ENCODE measurements around the gene RHEBL1. TPM values are rescaled to one million over a fixed set of nuclear protein-coding genes. Genes with fewer than 3 reads are reported as not detected.

Gene RHEBL1
- total and polyA plus RNA-seq, 2 of the 4 experiments (the other 2 are of a cell fraction): 0.62 to 0.72 TPM

DNA sequence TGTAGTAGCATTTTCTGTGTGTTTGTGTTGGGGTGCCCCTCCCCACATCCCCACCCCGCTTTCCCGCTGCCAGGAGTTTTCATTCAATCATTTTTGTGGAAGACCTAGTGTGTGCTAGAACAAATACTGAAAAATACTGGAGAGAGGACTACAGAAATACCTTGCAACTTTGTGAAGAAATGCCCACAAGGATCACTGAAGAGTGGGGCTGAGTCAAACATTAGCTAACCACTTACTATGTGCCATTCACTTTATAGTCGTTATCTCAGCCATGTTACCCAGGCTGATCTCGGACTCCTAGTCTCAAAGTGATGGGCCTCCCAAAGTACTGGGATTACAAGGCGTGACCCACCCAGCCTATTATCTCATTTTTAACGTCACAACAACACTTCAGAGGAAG, 41.4 kb upstream of the RHEBL1 start:
- DNase-seq (no peak), ATAC-seq (ENCODE audit: low read depth) (no peak)
- in situ Hi-C loops (cut with MboI; ENCODE audit: low sequenced_read_pairs): no loop called here
- no peak overlapping the region for H2BK20ac ChIP-seq (ENCODE audit: low read depth, low read length)
- intact Hi-C loops (cut with micrococcal nuclease): no loop called here
- peak overlapping the region; percentile 81 for H3K9ac ChIP-seq (ENCODE audit: low read depth, low read length)
- peak overlapping the region; percentile 50; the same call in 1 of the 2 replicates for H3K56ac ChIP-seq (ENCODE audit: extremely low read depth, insufficient read depth, low read length)
- peak overlapping the region; percentile 26; the same call in 1 of the 2 replicates for H3K18ac ChIP-seq (ENCODE audit: low read depth, low read length)
- H3K79me1 ChIP-seq (ENCODE audit: low read depth in 1 of 2, low read length in 2 of 2): peaks cover 14 to 41% of the 10 kb centered on the region in 2 experiments; a peak in 3 of 4 replicates
- H2BK5ac ChIP-seq (ENCODE audit: low read depth, low read length, poor library complexity, severe bottlenecking): peak overlapping the region; percentile 72
- 0 out of 2 replicates have a peak overlapping the region, but pooled peaks have one; percentile 46 for H2BK120ac ChIP-seq (ENCODE audit: low read depth, low read length)
- H2AK9ac ChIP-seq (replicated peaks; ENCODE audit: low read depth, low read length, poor library complexity): peak overlapping the region; percentile 74
- H3K27ac ChIP-seq (ENCODE audit: insufficient read depth, low read length): peak overlapping the region; percentile 70
- H3K23ac ChIP-seq (ENCODE audit: low read depth, low read length): peak overlapping the region; percentile 87; the same call in 1 of the 2 replicates
- H2AFZ ChIP-seq (replicated peaks; ENCODE audit: low read length, poor library complexity): peak overlapping the region; percentile 96
- H2AK5ac ChIP-seq (ENCODE audit: low read depth, low read length): peak overlapping the region; percentile 33
- H3K9me3 ChIP-seq (ENCODE audit: control insufficient read depth, insufficient read depth, low read length): no peaks in the 10 kb centered on the region
- CTCF ChIA-PET: interaction anchor here (0.6 to 1.6 kb wide), 4 partner anchors 16 to 47 kb away, joined by 3 to 9 read pairs (median 3); no protein-coding TSS in a partner anchor
- TF ChIP-seq MAFK (IDR thresholded peaks at IDR 0.05; ENCODE audit: low read depth, low read length) (no peak), CHD1 (IDR thresholded peaks at IDR 0.05; ENCODE audit: low read depth, low read length) (no peak), NFE2L2 (IDR thresholded peaks at IDR 0.05; ENCODE audit: low read depth, low read length) (no peak), RAD21 (IDR thresholded peaks at IDR 0.05; ENCODE audit: low read length) (no peak)
- TF ChIP-seq, protein P1, sequence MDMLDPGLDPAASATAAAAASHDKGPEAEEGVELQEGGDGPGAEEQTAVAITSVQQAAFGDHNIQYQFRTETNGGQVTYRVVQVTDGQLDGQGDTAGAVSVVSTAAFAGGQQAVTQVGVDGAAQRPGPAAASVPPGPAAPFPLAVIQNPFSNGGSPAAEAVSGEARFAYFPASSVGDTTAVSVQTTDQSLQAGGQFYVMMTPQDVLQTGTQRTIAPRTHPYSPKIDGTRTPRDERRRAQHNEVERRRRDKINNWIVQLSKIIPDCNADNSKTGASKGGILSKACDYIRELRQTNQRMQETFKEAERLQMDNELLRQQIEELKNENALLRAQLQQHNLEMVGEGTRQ (IDR thresholded peaks at IDR 0.05; ENCODE audit: low read depth, low read length): no peak
- peaks cover 30% of the 10 kb centered on the region for H4K20me1 ChIP-seq (ENCODE audit: insufficient read depth, low read length)
- WGBS, 2 experiments (ENCODE audit: extremely low coverage in 2 of 2, insufficient read length in 1 of 2): 59% methylated on average over 2 of the region's 6 CpGs; no CpG with 5 or more reads in 1 of the 2 experiments
- H3K36me3 ChIP-seq (ENCODE audit: control insufficient read depth, insufficient read depth, low read length): peaks cover 6% of the 10 kb centered on the region; the same call in 1 of the 2 replicates
- POLR2A ChIA-PET (ENCODE audit: unreplicated experiment): interaction anchor here (0.6 to 1.0 kb wide), 2 partner anchors 77 to 144 kb away, joined by 3 to 4 read pairs; partner anchors contain the start of gene TUBA1A
- dilution Hi-C loops (cut with HindIII; ENCODE audit: low sequenced_read_pairs, unreplicated experiment): no loop called here
- peak overlapping the region; percentile 48 for H3K4me3 ChIP-seq (ENCODE audit: insufficient read depth, low read depth, low read length)
- peak overlapping the region; percentile 30; the same call in 1 of the 3 replicates for H2BK15ac ChIP-seq (ENCODE audit: low read depth, low read length)
- H3K4me1 ChIP-seq (ENCODE audit: control insufficient read depth, insufficient read depth, low read length): peaks cover 9% of the 10 kb centered on the region
- no peaks in the 10 kb centered on the region for H3K27me3 ChIP-seq (ENCODE audit: control insufficient read depth, insufficient read depth, low read length)
- peak overlapping the region; percentile 93 for H3K4me2 ChIP-seq (ENCODE audit: low read depth, low read length)
- peak overlapping the region; percentile 96 for H4K5ac ChIP-seq (ENCODE audit: low read depth, low read length)
- peak overlapping the region; percentile 61 for H4K91ac ChIP-seq (ENCODE audit: insufficient read depth, low read depth, low read length)
- H3K9me1 ChIP-seq (ENCODE audit: insufficient read depth, low read length): peaks cover 17% of the 10 kb centered on the region
- H4K8ac ChIP-seq (ENCODE audit: low read depth in 2 of 2, low read length in 2 of 2): peak overlapping the region; percentile 88 to 96
- peak overlapping the region; percentile 87 for H3K4ac ChIP-seq (ENCODE audit: low read depth, low read length)
- BruUV-seq (replicated peaks): no TSS peak
- peak overlapping the region; percentile 91 for H3K14ac ChIP-seq (replicated peaks; ENCODE audit: low read depth, low read length)

All from IMR-90 (cell line).